DLD1 (cell line): ENCODE data around the gene STX8.
"Not testable (repeated sequence)": the region's sequence is repeated elsewhere in the genome, so short reads cannot be mapped to it uniquely, and the experiment has no call there.

Source experiments
- in situ Hi-C: cut with HindIII; loops from 2 replicates; pipeline ENCODE4 v1.10.0; 2017; ENCODE audit warnings: low sequenced_read_pairs

STX8 gene

DNA sequence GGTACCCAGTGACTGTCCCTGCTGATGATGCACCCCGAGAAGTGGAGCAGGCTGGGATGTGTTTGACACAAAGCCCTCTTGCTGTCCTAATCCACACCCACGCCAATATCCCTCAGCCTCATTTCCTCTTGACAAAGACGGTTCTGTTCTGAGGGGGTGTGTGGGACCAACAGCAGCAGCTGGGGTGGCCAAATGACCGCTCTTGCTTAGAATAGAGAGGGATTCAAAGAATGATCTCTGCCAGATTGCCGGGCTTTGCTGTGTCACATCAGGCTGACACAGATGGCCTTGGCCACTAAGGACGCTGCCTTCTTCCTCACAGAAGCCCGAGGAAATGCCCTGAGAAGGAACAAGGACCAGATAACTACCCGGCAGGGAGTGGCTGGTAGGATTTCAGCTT, 303.6 kb downstream of the STX8 start:
- in situ Hi-C loops: no loop called here

DNA sequence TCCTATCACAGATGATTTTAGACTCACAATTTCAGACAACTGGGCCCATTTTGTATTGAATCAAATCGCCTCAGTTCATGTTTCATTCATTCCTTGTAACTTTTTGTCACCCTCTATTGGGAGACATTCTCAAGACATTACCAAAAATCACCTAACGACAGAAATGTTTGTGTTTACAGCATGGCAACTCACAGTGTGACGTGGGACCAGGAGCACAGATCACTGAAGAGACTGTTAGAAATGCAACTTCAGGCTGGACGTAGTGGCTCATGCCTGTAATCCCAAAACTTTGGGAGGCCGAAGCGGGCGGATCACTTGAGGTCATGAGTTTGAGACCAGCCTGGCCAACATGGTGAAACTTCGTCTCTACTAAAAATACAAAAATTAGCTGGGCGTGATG, 304.7 kb downstream of the STX8 start:
- in situ Hi-C loops: no loop called here

DNA sequence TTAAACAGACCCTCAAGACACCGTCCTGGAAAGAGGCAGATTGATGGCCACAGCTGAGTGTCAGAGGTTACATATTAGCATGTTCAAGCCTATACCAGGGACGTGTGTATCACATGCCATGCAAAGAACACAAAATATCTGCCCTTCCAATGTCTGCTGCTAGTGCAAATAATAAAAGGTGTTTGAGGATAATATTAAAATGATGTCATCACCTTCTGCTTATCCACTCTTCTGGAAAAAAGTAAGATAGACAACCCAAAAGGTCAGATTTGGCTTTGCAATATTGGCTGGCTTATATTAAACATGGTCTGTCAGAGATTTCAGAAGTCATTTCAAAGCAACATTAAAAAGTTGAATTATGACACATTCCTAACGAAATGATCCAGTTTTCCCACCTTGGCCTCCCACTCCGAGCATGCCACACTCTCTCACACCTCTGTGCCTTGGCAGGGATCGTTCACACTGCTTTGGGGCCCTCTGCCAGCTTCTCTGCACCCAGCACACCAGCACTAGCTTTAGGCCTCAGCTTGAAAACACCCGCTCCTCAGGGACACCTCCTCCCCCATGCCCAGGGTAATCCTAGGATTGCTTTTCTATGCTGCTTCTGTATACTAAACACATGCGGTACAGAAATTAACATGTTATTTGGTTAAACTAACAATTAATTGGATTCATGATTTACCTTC, 306.1 kb downstream of the STX8 start:
- in situ Hi-C loops: no loop called here

DNA sequence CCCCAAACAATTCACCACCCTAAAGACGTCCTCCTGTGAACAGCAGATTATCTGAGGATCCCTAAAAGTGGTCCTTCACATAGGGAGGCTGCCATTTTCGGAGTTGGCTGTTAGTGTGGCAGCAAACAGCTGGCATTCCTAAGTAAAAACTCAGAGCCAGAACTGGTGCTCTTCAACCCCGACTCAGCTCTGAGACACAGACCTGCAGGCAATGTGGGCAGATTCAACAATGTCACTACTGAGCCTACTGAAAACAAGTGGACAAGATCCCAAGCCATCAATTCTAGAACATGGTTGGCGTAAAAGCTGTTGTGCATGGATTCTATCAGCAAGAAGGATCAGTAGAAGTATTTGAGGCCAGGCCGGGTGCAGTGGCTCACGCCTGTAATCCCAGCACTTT, 307.1 kb downstream of the STX8 start:
- in situ Hi-C loops: no loop called here

DNA sequence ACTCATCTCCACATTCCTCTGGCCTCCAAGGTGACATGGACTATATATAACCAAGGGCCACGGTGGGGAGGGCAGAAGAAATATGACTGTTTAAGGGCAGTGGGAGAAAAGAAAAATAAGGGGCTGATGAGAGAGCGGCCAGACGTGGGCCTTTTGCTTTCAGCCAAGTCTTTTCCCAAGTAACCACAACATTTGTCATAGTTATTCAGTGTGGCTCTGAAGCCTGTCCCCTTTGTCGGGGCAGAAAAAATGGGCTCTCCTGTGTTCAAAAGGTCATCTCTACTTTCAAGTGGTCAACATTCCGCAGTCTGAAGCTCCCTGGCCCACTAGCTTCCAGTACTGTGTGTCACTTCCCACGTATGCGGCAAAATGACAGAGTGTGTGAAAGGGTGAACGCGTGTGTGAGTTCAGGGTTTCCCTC, 308.9 kb downstream of the STX8 start:
- in situ Hi-C loops: no loop called here

DNA sequence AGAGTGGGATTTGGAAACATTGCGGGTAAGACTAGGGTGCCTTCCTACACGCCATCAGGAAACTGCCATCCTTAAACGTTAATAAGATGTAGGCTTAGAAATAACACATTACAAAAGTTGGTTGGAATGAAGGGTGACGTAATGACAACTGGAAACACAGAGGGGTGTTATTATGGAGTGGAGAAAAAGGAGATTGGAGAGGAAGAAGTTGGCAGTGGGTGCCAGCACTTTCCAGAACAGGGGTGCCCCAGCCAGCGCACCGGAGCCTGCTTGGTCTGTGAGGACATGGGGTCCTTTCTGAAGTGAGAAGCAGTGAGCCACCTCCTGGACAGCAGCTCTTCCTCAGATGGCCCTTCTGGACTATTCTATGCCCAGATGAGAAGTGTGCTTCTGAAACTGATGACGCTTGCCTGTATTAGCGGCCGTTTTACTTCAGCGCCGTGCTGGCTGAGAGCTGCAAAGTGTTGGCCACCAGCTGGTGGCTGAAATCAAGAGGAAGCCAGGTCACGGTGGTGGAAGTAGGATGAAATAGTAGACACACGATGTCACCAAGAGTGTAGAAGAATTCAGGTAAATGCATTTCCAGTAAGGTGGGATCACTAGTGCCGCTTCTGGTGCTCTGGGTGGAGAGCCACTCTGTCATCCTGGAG, 309.5 kb downstream of the STX8 start:
- in situ Hi-C loops: no loop called here

DNA sequence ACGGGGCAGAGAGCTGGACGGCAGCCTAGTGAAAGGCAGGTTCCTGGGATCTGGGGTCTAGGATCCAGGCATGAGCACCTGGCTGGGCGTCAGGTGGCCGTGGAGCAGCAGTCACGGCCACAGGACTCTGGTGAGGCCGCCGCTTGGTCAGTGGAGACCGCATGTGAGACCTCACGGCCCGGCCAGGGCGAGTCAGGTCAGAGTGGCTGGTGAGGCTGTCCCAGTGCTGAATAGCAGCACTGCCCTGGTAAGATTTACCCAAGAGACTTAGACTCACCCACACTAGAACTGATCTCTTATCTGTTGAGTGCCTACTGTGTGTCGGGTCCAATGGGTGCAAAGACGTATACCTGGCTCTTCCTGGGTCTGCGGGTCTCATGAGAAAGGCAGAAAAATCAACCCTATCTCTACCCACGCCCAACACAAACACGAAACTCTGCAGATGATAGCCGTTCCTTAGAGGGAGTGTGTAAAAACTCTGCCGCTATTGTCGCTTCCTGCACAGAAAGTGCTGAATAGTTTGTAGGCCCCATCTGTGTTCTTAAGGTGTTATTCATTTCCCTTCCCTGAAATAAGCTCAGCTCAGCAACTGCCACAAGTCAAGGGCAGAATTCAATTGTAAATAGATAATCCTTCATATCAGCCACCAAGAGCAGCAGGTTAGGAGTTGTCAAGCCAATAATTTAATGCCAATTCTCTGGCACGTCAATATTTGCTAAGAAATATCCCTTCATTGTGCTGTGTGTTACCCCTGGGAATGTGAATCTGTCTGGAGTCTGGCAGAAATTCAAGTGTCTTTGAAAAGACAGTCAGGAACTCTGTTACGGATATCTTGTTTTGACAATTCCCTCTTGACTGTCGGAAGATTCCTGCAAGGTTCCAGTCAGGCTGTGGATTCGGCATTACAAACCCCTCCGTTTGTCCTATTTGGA, 314.3 kb downstream of the STX8 start:
- in situ Hi-C loops: no loop called here

DNA sequence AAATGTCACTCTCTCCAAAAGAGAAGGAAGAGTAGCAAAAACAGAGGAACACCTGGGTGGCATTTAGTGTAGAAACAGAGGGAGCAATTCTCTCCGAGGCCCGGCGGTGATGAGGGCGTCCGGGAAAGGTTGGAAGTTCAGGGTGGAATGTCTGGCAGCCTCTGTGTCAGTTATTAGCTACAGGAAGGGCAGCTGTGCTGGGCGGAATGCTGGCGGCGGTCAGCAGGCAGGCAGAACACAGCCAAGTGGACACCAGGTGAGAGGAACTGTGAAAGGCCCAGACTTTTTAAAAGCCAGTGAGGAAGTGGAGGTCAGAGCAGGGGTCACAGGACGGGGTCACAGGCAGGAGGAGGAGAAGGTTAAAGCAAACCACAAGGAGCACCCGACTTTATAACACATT, 316.2 kb downstream of the STX8 start:
- in situ Hi-C loops: no loop called here

DNA sequence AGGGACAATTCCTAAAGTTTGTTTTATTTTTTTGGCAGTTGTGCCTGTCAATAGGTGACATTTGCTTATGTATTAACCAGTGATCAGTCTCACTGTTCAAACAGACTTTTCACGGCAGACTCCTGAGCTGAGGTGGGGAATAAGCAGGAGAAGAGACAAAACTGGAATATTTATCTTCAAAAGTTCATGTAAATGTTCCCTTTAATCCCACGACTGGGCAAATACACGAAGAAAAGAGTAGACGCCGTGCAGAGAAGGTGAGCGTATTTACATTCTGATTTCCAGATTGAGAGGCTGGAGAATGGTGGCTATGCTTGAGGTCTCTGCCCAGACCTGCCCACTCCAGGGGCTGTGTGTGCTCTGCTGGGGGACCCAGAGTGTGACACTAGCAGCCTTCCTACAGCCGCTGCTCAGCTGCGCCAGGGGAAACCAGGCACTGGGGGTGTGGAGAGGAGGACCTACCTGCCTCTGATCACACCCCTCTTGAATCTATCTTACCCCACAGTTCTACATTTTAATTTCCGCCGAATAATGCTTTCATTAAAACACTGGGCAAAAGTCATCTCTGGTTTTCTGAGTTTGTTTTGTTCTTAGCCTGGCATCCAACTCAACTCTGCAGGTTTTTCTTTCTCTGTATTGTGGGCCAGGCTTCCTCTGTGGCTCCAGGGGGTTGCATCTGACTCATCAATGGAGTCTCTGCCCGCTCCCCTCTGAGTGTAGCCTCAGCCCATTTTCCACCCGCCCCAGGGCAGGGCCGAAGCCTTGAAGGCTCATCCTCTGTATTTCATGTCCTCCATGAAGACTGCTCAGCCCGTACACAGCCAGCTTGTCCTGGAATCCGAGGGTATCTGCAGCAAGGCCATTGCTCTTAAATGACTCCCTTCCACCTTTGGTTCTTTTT, 317.3 kb downstream of the STX8 start:
- in situ Hi-C loops: no loop called here

DNA sequence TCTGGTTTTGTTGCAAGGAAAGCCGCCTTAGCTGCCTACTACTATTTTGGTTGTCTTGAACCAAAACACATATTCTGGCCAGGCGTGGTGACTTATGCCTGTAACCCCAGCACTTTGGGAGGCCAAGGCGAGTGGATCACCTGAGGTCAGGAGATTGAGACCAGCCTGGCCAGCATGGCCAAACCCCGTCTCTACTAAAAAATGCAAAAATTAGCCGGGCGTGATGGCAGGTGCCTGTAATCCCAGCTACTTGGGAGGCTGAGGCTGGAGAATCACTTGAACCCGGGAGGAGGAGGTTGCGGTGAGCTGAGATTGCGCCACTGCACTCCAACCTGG, 318.0 kb downstream of the STX8 start:
- in situ Hi-C loops: not testable (repeated sequence)

DNA sequence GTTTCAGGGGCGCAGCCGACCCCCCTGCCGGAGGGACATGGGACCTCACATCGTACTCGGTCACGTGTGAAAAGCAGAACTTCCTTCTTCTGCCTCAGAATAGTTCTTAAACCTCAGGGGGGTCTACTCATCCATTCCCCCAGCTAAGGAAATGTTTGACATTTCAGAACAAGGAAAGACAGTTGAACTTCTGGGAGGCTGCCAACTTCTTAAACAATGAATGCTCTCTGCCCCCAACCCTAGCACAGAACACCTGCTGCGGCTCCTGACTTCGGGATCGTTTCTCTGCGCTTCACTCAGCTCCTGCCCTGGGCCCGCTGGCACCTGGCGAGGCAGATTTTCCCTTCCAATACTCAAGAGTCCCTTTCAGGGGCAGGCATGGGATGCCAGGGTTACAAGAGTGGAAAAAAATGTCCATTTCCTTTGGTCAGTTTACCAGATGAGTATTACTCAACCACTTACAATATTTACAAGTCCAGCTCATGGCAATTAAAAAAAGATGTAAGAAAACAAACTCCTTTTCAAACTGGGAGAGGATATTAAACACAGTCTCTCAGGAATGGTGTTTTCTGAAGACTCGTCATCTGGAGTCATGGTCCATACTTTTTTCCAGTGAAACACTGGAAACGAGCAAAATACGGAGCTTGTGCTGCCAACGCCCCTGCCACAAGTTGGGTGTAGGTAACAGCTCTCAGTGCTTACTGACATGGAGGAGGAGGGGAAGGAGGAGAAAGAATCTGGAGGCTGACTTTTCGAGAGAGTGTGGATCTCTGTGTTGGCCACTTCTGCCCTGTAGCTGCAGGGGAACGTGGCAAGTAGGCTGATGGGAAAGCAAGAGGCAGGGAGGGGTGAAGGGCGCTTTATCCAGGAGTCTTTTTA, 318.6 kb downstream of the STX8 start:
- in situ Hi-C loops: no loop called here

DNA sequence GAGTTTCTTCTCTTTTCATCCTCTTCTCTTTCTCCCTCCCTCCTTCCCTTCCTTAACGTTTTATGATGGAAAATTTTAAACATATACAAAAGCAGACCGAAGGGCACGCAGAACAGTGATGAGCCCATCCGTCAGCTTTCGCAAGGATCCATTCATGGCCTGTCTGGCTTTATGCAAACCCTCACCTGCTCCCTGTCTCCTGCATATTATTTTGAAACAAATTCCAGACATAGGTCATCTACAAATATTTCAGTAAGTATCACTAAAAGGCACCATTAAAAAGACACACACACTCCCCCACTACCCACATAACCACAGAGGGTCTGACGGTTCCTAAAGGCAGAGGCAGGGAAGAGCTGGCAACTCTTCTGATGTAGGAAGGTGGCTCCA, 319.3 kb downstream of the STX8 start:
- in situ Hi-C loops: no loop called here

DNA sequence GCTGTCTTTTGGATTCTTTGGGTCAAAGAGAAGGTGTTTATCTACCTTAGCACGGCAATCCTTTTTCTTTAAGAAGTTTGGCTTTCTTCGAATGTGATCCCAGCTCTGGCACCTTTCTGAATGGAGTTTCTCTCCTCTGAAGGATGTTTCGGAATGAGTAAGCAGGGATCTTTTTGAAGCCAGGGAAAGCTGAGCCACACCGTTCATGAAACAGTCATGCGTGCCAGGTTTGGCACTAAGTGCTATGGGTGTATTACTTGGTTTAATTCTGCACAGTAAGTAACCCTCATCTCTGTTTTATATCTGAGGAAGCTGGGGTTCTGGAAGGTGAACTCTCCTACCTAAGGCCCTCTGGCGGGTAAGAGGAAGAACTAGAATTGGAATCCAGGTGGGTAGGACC, 319.8 kb downstream of the STX8 start:
- in situ Hi-C loops: no loop called here

DNA sequence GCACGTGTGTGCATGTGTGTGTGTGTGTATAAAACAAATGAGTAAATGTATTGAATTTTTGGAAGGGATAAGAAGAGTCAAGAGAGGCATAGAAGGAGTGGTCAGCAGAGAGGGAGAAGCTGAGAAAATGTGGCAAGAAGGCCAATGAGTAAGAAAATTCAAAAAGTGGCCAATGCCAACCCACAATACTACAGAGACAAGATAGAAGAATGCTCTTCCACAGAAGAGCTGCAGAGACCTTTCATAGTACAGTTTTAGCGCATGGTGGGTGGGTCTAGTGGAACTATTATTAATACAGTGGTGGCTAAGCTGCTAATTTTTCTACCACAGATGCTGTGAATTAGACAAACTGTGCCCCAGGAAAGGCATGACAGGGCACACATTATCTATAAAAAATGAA, 320.8 kb downstream of the STX8 start:
- in situ Hi-C loops: no loop called here

DNA sequence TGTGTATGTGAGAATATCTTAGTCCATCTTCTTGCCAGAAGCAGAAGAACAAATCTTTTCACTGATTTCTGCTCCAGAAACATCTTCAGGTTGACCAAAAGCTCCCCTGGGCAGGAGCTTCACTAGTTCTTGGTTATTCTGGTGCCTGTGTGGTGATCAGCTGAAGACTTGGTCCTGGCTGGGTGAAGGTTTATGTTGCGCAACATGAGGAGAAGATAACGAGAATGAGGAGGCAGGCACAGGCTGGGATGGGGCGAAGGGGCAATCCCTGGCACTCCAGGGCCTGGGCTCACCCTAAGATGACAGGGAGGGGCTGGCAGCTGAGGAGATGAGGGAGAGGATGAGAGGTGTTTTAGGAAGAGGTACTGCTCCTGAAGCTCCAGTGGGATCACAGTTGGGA, 322.3 kb downstream of the STX8 start:
- in situ Hi-C loops: no loop called here

DNA sequence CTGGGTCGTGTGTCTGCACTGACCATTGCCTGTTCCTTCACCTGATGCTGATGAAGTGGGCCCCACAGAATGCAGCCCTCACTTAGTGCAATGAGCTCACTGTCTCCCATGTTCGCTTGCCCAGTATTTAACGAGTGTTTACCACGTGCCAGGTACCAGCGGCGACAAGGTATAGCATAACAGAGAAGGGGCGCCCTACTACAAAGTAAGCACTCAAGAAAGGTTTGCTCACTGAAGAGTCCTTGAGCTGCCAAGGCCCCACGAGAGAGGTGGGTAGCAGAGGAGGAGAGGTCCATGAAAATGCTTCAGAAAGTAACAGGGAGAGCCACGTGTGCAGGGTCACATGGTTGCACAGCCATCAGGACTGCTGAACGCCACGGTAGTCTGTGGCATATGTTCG, 324.3 kb downstream of the STX8 start:
- in situ Hi-C loops: no loop called here

DNA sequence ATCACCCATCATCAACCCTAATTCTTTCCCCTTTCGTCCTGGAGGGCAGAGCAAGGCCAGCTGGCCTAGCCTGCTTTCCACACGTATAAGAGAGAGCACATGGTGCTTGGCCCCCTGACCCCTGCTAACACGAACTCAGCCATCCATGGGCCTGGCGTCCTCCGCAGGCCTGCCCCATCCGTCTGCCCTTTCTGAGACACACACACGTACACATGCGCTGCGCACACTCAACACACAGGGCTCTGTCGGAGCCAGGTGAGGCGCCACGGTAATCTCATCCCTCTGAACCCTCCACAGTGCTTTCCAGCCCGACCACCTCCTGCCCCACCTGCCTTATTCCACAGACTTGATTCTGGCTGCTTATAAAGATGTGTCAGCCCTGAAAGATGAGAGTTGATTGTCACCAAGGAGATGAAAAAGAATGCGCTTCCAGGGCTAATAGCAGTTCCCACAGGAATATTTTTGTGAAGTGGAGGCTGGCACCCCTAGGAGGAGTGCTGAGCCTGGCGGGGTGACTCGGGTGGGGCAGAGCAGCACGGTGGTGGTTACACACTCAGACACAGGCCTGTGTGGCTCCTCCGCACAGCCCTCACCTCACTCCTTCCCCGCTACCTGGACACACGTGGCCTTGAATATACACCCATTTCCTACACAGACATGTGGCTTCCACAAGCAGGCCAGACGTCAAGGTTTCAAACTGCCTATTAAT, 326.2 kb downstream of the STX8 start:
- in situ Hi-C loops: no loop called here

DNA sequence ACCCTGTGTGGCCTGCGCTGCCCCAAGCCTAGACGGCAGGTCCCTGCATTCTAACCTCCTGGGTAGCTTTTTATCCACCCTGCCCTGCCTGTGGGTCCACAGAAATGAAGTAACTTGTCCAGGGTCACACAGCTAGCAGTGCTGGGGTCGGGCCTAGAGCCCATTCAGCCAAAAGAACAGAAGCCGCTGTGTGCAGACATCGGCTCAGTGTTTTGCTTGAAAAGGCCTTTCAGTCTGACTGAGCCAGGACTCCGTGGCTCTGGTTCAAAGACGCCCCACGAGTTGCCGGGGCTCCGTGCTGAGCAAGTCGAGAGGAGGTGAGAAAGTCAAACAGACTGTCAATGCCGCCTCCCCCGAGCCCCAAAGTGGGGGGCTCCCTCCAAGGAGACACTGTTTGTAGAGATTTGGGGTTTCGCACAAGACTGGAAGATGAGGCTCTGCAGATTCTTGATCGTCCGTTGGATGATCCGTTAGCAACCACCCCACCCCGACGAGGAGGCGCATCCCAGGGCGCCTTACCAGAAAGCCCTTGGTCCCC, 328.1 kb downstream of the STX8 start:
- in situ Hi-C loops: no loop called here
